Large intestine (tissue), 3 donors: Measurements from ENCODE around the gene DAG1. TPM values are rescaled to one million over a fixed set of nuclear protein-coding genes. Genes with fewer than 3 reads are reported as not detected.
A peak's percentile ranks its signal among the peaks of the same experiment; 100 is the strongest.

Experiments used
- DNase-seq, 2 donors: peaks; one replicate each; pipeline versions ENCODE4 v3.0.0 to v3.0.0-alpha.2; 2013
- H3K27ac ChIP-seq: one replicate; pipeline ENCODE4 v1.5.1; 2013; ENCODE audit warnings: low read length
- H3K27me3 ChIP-seq: 2 replicates; pipeline ENCODE4 v1.6.1; 2013; ENCODE audit warnings: low read length; ENCODE audit not compliant: control insufficient read depth, insufficient read depth
- H3K36me3 ChIP-seq: 2 replicates; pipeline ENCODE4 v1.6.1; 2013; ENCODE audit warnings: low read length; ENCODE audit not compliant: control insufficient read depth, insufficient read depth
- H3K4me1 ChIP-seq: one replicate; pipeline ENCODE4 v1.6.1; 2013; ENCODE audit warnings: low read length; ENCODE audit not compliant: control insufficient read depth, insufficient read depth
- H3K4me3 ChIP-seq: one replicate; pipeline ENCODE4 v1.5.1; 2013; ENCODE audit warnings: low read length
- H3K9me3 ChIP-seq: one replicate; pipeline ENCODE4 v1.6.1; 2013; ENCODE audit warnings: mild to moderate bottlenecking, low read depth, low read length, moderate library complexity; ENCODE audit not compliant: control insufficient read depth
- WGBS: methylation state at CpG from one replicate; pipeline ENCODE4 v1.1.5; 2013; ENCODE audit warnings: low lambda C conversion rate; ENCODE audit not compliant: insufficient coverage; 5-methylcytosine and 5-hydroxymethylcytosine counted together
- polyA plus RNA-seq: library from polyadenylated mRNA; unstranded; fragments of 120-200 nt; gene quantifications from one replicate; pipeline ENCODE4 v1.2.1, GENCODE V29; 2013

DAG1 gene
- polyA plus RNA-seq, 1 donor: 41.7 TPM

- WGBS: no CpG with 5 or more reads among the region's 2 CpGs
- Histone ChIP-seq H3K9me3 (no peaks in the 10 kb centered on the region), H3K27me3 (no peaks in the 10 kb centered on the region), H3K4me3 (no peak overlapping the region), H3K36me3 (no peaks in the 10 kb centered on the region), H3K4me1 (peaks cover 6% of the 10 kb centered on the region), H3K27ac (no peak overlapping the region)
- DNase-seq: peak in 1 of 2 donors; percentile 30
Measured at GRCh38 chr3:49454458-49454857, 15.6 kb upstream of the DAG1 start.

DNA sequence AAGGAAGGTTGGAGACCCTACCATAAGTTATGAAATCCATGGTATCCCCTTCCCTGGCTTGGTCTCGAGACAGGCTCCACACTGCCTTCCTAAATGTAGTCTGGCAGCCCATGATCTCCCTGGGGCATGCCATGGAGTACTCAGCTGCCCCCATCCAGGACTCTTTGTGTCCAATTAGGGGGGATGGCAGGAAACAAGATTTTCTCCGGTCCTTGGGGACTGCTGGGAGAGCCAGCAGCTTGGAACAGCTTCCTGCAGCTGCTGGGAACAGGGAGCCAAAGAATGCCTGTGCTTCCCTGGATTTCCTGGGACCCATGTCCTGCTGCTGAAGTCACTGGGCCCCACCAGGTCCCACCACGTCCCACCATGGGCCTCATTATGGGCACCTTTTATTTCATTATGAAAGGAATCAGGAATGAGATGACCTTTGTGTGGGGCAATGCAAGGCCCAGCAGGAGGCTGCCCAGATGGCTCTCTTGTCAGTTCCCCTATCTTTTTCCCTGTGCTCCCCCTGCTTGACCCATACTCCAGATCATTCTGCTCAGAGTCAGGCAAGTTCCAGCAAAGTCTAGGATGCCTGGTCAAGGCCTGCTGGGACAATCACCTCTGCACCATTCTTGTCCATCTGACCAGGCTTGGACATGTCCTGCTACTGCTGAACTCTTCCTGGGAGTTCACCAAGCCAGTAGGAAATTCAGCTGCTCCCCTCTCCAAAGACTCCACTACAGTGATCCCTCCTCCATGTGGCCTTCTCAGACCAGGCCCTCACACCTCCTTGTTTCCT, 15.0 kb upstream of the DAG1 start:
- Histone ChIP-seq H3K36me3 (no peaks in the 10 kb centered on the region), H3K4me3 (no peak overlapping the region), H3K27ac (no peak overlapping the region), H3K9me3 (no peaks in the 10 kb centered on the region), H3K4me1 (peaks cover 9% of the 10 kb centered on the region), H3K27me3 (no peaks in the 10 kb centered on the region)
- WGBS: no CpG with 5 or more reads among the region's 3 CpGs
- no peak for DNase-seq

- Histone ChIP-seq H3K27ac (no peak overlapping the region), H3K9me3 (no peaks in the 10 kb centered on the region), H3K4me3 (no peak overlapping the region), H3K27me3 (no peaks in the 10 kb centered on the region), H3K36me3 (no peaks in the 10 kb centered on the region), H3K4me1 (peaks cover 16% of the 10 kb centered on the region)
- no peak for DNase-seq
- WGBS: no CpG with 5 or more reads among the region's 3 CpGs
Measured at GRCh38 chr3:49456466-49456865, 13.6 kb upstream of the DAG1 start.

GRCh38 chr3:49460188-49460890, 9.7 kb upstream of the DAG1 start:
- no peak for DNase-seq

GRCh38 chr3:49460956-49461355, 9.1 kb upstream of the DAG1 start:
- DNase-seq: no peak
- no peaks in the 10 kb centered on the region for H3K9me3 ChIP-seq
- no peaks in the 10 kb centered on the region for H3K36me3 ChIP-seq
- H3K27me3 ChIP-seq: no peaks in the 10 kb centered on the region
- H3K4me1 ChIP-seq: peaks cover 32% of the 10 kb centered on the region
- WGBS: 90% methylated on average over 2 of the region's 4 CpGs
- no peak overlapping the region for H3K4me3 ChIP-seq
- H3K27ac ChIP-seq: no peak overlapping the region

More at GRCh38 chr3:49460188-49460890, 9.7 kb upstream of the DAG1 start:
- Histone ChIP-seq H3K36me3 (no peaks in the 10 kb centered on the region), H3K4me1 (peaks cover 27% of the 10 kb centered on the region), H3K27ac (no peak overlapping the region), H3K4me3 (no peak overlapping the region), H3K27me3 (no peaks in the 10 kb centered on the region), H3K9me3 (no peaks in the 10 kb centered on the region)
- WGBS: no CpG with 5 or more reads among the region's 2 CpGs

DNA sequence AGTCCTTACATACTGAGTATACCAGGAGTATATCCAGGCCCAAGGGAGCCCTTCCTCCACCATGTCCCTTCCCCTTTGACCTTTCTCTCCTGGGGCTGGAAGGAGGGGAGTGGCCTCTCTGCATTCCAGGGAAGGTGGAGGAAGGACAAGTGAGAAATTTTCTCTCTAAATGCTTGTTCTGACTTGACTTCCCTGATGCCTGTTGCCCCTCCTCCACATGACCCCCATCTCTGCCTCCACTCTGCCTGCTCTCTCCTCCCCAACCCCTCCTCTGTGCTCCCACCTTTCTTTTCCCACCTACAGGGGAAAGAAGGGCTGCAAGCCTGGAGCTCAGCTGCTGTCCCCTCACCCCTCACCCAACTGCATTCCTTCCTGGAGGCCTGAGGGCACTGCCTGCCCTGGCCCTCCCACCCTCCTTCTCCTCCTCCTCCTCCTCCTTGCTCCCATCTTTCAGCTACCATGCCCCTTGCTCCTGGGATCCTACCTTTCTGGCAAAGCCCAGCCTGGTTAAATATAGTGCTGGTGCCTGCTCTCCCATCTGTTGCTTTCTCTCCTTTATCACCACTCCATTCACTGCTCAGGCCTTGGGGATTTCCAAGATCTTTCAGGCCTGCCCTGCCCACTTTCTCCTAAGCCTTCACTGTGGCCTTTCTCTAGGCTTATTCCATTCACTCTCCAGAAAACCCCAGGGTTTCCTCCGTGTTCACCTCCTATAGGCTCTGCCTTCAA, 8.5 kb upstream of the DAG1 start:
- WGBS: no CpG with 5 or more reads among the region's 1 CpG
- no peaks in the 10 kb centered on the region for H3K27me3 ChIP-seq
- H3K9me3 ChIP-seq: no peaks in the 10 kb centered on the region
- DNase-seq: peak in 1 of 2 donors; percentile 33
- H3K4me1 ChIP-seq: peaks cover 33% of the 10 kb centered on the region
- no peak overlapping the region for H3K4me3 ChIP-seq
- H3K27ac ChIP-seq: peak overlapping the region; percentile 42
- H3K36me3 ChIP-seq: no peaks in the 10 kb centered on the region

DNA sequence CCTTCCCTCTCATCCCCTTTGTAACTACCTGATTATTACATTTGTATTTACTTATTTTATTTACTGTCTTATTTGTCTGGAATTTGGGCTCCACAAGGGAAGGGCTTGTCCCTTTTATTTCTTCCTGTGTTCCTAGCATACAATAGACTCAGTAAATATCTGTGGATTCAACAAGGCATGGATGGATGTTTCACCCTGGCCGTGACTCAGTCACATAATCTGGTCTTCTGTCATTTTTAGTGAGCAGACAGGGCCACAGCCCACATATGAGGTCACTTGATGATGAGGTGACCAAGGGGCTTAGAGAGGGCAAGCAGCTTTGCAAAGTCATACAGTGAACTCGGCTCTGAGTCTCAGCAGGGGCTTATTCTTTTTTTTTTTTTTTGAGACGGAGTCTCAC, 7.8 kb upstream of the DAG1 start:
- Histone ChIP-seq H3K27ac (peak overlapping the region; percentile 42), H3K27me3 (no peaks in the 10 kb centered on the region), H3K4me3 (no peak overlapping the region), H3K36me3 (no peaks in the 10 kb centered on the region), H3K4me1 (peaks cover 33% of the 10 kb centered on the region), H3K9me3 (no peaks in the 10 kb centered on the region)
- no peak for DNase-seq
- WGBS: no CpG with 5 or more reads among the region's 3 CpGs

DNA sequence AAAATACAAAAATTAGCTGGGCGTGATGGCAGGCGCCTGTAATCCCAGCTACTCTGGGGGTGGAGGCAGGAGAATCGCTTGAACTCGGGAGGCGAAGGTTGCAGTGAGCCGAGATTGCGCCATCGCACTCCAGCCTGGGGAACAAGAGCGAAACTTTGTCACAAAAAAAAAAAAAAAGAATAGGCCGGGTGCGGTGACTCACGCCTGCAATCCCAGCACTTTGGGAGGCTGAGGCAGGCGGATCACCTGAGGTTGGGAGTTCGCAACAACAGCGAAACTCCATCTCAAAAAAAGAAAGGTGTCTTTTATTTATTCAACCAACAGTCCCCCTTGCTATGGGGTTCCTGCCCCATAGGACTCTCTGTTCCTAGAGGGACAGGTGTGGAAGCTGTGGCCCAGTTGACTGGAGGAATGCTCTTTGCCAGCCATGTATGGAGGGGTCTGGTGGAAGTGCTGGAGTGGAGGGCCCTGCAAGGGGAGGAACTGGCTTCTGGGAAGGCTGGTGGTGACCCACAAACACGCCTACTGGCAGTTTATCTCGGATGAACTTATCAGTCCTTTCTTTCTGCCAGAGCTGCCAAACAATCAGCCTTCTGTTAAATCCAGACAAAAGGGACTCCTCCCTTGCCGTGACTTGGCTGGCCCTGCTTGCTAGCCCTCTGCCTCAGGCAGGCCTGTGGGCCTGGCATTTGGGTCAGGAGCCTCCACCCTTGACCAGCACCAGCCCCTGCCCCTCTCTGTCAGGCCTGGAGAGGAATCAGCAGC, 4.6 kb upstream of the DAG1 start:
- WGBS: no CpG with 5 or more reads among the region's 18 CpGs
- H3K4me3 ChIP-seq: no peak overlapping the region
- H3K36me3 ChIP-seq: no peaks in the 10 kb centered on the region
- DNase-seq: peak; percentile 37 to 71
- H3K4me1 ChIP-seq: peaks cover 32% of the 10 kb centered on the region
- no peaks in the 10 kb centered on the region for H3K27me3 ChIP-seq
- H3K9me3 ChIP-seq: no peaks in the 10 kb centered on the region
- peak overlapping the region; percentile 37 for H3K27ac ChIP-seq

GRCh38 chr3:49466085-49466484, 4.0 kb upstream of the DAG1 start:
- DNase-seq: no peak
- no CpG with 5 or more reads among the region's 2 CpGs for WGBS
- Histone ChIP-seq H3K27me3 (no peaks in the 10 kb centered on the region), H3K4me1 (peaks cover 29% of the 10 kb centered on the region), H3K9me3 (no peaks in the 10 kb centered on the region), H3K36me3 (no peaks in the 10 kb centered on the region), H3K27ac (peak overlapping the region; percentile 37), H3K4me3 (no peak overlapping the region)
